Left forelimb (tissue), 1 donor: ENCODE data around the gene LAMP2.
"Not testable (repeated sequence)": the region's sequence is repeated elsewhere in the genome, so short reads cannot be mapped to it uniquely, and the experiment has no call there.

Experiments used
- DNase-seq: peaks from one replicate; pipeline ENCODE4 v3.0.0-alpha.2; 2018; ENCODE audit warnings: low spot score

Gene LAMP2

DNA sequence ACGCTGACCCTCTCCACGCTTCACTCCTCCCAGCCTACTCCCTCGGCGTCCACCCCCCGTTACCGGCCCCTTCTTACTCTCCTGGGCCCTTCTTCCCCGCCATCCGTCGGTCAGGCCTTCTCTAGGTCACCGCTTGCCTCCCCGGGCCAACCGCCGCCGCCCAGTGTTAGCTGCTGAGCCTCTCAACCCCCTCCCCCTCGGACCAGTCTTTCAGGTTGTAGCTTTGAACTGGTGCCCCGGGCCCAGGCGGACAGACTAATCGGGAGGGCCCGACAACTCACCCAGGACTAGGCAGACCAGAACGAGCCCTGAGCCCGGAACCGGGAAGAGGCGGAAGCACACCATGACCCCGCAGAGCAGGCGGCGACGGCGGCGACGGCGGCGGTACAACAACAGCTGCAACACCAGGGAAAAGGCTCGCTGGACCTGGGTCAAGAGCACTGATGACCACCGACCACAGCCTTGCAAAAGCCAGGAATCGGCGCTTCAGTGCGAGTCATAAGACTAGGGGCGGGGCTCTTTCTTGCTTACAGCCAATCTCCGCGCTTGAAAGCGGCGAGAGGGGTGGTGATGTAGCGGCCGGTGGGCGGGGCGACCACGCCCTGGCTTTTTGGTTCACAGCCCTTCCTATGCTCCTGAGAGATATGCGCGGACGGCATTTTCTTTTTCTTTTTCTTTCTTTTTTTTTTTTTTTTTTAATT, at the start of gene LAMP2:
TSS of gene LAMP2 (minus strand) at position 472 of the 701 bp plus-strand sequence. CDS start at position 345, 127 bp downstream.
- peak; percentile 89 for DNase-seq

DNA sequence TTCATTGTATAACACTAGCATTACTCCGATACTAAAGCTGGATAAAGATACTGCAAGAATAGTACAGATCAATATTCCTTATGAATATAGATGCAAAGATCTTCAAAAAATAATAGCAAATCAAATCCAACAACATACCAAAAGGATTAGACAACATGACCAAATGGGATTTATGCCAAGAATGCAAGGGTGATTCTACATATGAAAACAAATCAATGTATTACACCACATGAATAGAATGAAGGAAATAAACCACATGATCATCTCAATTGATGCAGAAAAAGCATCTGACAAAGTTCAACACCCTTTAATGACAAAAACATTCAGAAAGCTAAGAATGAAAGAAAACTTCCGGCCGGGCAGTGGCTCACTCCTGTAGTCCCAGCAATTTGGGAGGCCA, 48.8 kb upstream of the LAMP2 start:
- no peak for DNase-seq

DNA sequence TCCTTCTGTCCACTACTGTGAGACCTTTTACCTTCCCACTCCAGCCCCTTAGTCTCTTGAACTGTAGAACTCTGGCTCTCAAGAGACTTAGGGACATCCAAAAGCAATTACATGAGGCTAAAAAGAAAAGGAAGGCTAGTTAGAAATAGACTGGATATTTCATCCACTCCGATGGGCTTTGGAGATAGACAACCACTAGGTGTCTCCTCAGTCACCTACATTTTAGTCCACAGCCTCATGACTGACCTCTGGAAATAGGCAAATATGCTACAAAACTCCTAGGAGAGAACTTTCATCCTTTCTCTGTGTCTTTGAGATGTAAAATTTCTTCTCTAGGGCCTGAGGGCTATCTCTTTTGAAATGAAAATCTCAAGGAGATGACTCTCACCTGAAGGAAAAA, 45.1 kb upstream of the LAMP2 start:
- DNase-seq: no peak

DNA sequence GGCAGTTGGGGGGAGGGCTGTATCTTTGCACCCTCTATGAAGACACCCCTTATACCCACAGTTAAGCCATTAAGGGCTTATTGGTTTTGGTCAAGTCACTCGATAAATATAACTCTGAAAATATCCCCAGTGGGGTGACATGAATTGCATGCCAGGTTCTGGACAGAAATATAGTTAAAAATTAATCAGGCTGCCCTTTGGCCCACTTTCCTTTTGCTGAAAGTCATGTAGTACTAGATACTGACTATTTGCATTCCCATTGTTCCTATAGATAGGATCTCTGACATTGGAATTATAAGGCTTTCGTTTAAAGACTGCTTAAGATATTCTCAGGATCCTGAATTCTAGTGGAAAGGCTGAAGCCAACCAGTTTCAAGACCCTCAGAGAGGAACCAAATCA, 43.5 kb upstream of the LAMP2 start:
- no peak for DNase-seq

DNA sequence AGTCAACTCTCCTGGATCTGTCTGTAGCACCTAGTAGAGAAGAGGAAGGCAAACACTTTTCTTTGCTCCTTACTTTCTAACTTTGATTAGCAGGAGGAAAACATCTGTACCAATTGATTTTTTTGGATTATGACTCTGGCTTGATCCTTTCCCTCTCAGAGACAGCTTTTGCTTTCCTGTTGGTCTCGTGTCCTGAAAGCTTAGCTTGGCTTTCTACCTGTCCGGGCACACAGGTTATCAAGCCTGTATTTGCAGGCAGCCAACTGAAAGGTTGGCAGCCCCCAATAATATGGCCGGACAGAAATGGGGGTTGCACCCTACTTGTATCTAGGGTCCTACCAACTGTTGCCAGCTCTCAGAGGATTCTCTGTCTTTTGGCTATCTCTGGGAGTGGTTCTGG, 43.1 kb upstream of the LAMP2 start:
- DNase-seq: no peak

DNA sequence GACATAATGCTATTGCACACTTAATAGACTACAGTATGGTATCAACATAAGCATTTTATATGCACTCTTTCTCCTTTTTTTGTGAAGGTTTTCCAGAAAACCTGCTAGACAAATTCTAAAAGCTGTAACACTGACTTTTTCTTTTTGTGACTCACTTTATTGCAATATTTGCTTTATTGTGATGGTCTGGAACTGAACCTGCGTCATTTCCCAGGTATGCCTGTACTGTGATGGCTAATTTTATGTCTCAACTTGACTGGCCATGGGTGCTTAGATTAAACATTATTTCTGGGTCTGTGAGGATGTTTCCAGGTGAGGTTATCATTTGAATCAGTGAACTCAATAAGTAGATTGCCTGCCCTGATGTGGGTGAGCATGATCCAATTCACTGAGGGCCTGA, 35.5 kb upstream of the LAMP2 start:
- no peak for DNase-seq

DNA sequence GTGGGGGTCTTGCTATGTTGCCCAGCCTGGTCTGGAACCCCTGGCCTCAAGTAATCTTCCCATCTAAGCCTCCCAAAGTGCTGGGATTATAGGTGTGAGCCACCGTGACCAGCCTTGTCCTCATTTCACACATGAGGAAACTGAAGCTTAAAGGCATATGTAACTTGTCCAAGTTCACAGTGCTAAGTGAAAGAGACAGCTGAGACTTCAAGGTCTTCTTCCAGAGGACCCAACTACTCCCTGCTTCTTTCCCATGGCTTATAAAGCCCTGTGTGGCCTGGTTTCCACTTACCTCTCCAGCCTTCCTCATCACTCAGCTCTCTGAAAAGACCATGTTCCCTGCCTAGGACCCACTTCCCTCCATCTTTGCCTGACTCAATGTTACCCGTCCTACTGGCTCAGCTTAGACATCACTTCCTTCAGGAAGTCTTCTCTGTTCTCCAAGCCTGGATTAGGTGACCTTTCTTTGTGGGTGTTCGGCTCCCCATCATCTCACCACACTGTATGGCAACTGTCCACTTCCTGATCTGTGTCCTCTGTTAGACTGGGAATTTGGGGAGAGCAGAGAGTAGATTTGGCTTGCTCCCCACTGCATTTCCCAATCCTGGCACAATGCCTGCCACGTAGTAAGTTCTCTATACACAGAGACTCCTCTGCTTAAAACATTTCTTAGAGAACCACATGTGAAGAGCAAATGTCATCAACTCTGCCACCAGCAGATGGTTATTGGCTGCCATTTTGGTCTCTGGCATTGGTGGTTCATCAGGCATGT, 30.4 kb upstream of the LAMP2 start:
- DNase-seq: no peak

DNA sequence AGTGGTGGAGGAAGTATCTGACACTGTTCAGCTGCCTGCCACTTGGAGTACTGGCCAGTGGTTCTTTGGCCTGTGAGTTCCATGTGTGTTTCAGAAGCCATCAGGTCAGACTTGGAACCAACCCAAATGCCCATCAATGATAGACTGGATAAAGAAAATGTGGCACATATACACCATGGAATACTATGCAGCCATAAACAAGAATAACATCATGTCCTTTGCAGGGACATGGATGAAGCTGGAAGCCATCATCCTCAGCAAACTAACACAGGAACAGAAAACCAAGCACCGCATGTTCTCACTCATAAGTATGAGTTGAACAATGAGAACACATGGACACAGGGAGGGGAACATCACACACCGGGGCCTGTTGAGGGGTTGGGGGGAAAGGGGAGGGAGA, 21.0 kb upstream of the LAMP2 start:
- not testable (repeated sequence) for DNase-seq

DNA sequence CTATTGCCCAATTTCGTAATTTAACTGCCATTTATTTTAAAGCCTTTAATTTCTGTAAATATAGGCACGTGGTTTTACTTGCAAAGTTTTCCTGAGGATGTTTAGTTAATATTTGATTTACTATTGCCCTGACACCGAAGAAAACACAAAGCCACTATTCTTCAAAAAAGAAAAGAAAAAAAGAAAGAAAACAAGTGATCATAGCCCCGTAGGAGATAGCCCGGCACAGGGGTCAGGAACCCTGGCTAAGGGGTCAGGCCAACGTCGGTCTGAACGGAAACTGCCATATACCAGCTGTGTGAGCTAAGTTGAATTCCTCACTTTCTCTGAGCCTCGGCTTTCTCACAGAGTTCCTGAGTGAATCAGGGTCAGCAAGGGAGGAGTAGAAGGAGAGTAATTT, 17.7 kb upstream of the LAMP2 start:
- DNase-seq: no peak

DNA sequence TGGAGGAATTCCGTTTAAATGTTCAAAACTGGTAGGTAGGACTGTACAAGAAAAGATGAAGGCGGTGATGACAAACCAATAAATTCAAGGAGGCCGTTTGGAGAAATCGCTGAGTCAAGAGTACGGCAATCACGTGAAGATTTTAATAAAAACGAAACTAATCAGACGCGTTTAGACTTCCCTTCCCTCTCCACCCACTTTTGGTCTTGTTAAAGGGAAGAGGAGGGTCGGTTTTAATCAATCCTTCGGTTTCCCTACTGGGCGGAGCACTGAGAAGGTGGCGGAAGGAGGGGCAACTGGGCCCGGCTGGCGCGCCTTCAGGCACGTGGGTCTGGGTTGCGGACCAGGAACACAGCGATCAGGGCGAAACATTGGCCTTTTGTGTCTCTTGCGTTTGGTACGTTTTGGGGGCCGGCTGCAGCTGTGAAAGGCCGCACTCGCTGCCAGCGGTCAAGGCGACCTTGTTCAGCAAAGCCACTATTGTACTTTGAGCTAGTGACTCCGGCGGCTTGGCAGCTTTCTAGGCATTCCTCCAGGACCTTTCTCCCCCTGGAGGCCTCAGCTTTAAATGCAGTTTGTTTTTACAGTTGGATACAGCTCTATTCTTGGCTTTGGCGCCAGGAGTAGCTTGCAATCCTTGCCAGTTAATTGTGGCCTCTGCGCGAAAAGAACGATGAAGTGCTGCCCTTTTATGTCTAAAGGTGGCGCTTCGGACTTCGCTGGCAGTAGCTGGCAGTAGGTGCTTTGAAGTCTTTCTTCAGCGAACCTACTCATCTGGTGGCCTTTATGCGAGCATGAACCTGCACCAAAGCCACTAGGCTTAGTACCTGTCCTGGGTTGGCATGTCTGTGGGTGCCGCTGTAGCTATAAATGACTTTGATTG, 16.8 kb upstream of the LAMP2 start:
- DNase-seq: peak; percentile 72

DNA sequence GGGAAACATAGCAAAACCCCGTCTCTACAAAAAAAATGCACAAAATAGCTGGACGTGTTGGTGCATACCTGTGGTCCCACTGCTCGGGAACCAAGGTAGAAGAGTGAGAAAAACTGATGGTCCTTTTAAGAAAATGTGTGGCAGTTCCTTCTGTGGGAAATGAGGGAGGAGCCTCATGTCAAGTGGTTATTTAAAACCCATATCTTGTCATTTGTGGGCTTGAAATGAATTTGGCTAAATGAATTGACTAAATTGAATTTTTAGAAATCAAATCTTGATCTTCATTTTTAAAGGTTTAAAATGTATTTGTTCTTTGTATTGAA, 16.2 kb upstream of the LAMP2 start:
- DNase-seq: no peak

DNA sequence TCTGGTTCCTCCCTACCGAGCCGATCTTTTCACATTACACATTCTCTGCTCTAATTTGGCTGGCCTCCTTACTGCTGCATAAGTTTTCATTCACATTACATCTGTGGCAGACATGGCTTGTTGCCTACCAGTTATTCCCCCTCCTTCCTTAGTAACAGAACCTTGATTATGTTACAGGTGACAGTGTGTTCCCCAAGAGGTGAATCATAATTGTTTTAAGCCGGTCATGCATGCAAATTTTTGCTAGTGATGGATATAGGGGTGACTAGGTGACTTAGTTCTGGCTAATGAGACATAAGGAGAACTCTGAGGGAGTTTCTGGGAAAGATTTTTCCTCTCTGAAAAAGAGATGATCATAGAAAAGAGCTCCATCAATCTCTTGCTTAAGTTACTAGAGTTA, 8.4 kb upstream of the LAMP2 start:
- DNase-seq: no peak

DNA sequence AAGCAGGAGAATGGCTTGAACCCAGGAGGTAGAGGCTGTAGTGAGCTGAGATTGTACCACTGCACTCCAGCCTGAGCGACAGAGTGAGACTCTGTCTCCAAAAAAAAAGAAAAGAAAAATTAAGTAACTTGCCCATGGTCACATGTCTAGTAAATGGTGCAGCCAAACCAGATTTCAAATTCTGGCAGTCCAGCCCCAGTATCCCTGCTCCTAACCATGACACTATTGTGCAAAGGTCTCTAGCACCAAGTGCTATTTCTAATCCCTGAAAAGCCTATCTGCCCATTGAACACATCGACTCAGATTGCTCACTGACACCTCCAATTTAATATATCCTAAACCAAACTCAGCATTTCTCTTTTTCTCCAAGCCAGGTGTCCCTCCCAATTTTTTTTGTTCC, 7.6 kb upstream of the LAMP2 start:
- DNase-seq: no peak

DNA sequence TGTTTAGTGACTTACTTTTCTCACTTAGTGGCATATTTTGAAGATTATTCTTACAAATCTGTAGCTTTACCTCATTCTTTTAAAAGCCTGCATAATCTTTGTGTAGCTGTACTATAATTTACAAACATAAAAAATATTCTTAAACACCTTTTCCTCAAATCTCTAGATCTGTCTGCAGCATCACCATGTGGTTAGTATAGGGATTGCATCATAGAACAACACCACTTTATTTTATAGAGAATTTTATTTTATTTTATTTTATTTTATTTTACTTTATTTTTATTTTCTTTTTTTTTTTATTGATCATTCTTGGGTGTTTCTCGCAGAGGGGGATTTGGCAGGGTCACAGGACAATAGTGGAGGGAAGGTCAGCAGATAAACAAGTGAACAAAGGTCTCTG, 6.4 kb upstream of the LAMP2 start:
- DNase-seq: not testable (repeated sequence)

DNA sequence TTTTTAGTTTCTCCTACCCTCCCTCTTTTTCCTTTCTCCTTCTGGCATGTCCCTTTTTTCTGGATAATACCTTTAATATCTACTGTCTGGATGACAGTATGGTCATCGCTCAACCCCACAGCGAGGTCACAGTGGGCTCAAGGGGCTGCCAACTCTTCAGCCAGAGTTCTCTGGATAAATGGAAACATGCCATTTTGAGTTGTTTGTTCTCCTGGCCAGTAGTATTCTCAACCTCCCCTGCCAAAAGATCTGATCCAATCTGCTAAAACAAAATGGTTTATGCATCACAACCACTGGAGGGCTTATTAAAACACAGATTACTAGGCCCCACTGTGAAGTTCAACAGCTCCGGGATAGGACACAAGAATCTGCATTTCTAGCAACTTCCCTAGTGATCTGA, 5.0 kb upstream of the LAMP2 start:
- no peak for DNase-seq

DNA sequence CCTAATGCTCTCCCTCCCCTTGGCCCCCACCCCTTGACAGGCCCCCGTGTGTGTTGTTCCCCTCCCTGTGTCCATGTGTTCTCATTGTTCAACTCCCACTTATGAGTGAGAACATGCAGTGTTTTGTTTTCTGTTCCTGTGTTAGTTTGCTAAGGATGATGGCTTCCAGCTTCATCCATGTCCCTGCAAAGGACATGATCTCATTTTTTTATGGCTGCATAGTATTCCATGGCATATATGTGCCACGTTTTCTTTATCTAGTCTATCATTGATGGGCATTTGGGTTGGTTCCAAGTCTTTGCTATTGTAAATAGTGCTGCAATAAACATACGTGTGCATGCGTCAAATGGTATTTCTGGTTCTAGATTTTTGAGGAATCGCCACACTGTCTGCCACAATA, 561 bp upstream of the LAMP2 start:
- DNase-seq: not testable (repeated sequence)

DNA sequence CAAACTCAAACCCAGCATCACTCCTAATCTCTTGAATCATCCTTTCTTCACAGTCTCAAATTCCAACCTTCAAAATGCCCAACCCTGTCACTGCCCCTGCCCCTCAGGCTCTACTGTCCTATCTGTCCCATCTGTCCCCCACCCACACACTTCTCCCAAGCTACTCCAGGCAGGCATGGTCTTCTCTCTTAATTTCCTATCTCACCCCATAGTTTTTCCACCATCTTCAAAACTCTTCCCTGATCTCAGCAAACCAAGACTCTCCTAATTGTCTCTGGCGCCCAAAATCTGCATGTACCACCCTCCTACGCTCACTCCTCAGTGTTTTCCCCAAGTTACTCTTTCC, 644 bp downstream of the LAMP2 start:
- no peak for DNase-seq

DNA sequence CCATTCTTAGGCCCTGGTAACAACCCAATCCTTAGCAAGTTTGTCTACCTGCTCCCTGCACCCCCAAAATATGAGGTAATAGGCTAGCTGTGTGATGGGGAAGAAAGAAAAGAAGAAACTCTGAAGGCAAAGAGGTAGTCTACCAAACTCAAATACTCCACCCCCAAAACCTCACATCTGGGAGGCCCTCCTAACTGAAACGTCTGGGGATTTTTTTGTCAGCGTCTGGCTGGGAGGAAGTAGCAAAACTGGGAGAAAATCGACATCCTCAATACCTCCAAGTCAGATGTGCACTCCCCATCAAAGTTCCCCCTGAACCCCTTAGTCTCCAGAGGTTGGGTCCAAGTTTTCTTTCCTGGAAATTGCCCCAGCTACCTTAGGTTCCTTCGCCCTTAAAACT, 1.0 kb downstream of the LAMP2 start:
- no peak for DNase-seq

DNA sequence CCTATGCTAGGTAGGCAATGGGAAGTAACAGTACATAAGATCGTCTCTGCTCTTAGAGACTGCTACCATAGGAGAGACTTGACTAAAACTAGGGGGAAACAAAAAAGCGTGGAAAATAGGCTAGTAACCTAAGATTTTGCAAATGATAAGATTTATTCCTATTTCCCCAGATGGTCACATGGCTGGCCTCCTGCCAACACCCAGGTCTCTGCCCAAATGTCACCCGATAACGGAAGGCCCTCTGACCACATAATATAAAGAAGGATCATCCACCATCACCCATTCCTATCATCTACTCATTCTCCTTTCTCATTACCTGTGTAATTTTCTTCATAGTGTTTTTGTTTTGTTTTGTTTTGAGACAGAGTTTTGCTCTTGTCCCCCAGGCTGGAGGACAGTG, 4.7 kb downstream of the LAMP2 start:
- DNase-seq: no peak

DNA sequence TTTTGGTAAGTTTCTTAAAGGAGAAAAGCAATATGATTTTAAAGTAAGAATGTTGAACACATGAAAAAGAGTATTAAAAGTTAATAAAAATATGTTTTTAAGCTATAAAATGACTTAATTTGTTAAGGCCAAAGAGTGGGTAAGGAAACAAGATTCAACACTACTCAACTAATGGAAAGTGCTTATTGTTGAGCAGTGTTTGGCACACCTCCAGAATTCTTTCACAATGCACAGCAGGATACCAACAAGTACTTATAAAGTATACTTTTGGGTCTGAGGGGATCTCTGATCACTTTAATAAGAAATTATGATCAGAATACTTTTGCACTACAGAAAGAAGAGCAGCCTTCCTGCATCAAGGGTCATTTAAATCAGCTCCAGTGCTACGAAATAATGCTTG, 5.9 kb downstream of the LAMP2 start:
- DNase-seq: no peak

DNA sequence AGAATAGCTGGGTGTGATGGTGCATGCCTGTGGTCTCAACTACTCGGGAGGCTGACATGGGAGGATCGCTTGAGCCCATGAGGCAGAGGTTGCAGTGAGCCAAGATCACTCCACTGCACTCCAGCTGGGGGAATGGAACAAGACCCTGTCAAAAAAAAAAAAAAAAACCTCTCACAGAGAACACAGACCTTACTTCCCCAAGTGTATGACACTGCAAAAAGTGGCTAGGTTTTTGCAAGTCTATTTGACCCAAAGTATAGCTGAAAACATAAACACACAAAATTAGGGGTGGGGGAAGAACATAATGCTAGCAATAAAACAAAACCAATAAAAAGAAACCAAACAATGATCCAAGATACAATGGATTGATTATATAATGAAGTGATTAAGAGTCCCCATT, 6.7 kb downstream of the LAMP2 start:
- no peak for DNase-seq

DNA sequence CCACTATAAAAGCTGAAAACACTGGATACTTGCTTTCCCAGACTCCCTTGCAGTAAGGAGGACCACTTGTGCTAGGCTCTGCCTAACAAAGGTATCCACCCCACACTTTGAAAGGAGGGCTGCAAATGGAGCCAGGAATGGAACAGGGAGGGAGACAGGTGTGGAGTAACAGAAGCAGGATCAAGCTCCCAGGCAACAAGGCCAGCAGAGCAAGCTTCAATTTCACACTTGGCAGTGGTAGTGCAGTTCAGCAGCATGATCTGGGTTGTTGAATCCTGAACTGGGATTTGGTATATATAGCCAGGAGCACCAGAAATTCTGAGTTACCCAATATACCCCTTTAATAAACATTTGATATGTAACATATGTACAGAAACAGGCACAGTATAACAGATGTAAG, 9.8 kb downstream of the LAMP2 start:
- DNase-seq: no peak

DNA sequence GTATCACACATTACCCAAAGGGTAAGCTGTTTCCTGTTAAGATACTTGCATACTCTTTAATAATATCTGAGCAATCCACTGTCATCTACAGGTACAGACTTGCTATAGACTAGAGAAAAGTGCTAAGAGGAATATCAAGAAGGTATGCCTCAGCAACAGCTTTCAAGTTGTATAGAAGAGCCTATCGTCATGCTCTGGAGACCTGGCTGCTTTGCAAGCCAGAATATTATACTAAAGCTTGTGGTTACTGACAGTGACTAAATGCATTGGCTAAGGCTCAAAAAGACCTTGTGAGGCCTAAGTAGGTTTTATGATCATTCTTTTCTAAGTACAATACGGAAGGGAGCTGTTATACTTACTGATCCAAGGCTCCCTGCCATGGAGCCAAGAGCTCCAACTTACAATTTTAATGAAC, 11.3 kb downstream of the LAMP2 start:
- no peak for DNase-seq
